ENCODE results near the gene FER. TPM values are rescaled to one million over a fixed set of nuclear protein-coding genes. Genes with fewer than 3 reads are reported as not detected.

FER gene
- total and polyA plus RNA-seq, 3 donors from 2014 or later = 17.5 to 40.4 (median 39.8) TPM

DNA sequence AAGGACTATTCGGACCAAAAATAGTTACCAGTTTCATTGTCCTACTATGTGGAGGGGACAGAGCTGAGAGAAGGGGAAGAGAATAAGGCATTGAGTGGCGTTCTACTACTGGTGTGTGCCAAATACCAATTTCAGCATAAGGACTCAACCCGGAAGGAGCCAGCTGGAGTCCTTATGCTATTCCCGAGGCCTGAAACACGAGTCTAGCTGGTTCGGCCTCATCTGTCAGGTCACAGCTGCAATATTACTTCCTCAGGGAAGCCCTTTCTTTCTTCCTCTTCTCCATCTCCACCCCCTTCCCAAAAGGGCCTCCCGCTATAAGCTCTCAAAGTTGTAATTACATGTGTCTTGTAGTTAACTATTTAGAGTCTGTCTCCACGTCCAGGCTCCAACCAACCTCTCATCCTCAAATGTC is 20.5 kb upstream of the FER start:
- H3K4me3 ChIP-seq = peak overlapping the region; percentile 86 to 92
- no peaks in the 10 kb centered on the region for H3K36me3 ChIP-seq (ENCODE audit: low read depth, missing control alignments)
- peak overlapping the region; percentile 95 for H3K27ac ChIP-seq
- no peaks in the 10 kb centered on the region for H3K27me3 ChIP-seq
- H3K9me3 ChIP-seq = no peaks in the 10 kb centered on the region
- peak; percentile 52 for DNase-seq
- no peak for TF ChIP-seq POLR2A (IDR thresholded peaks at IDR 0.05)
- no peak for TF ChIP-seq CTCF (IDR thresholded peaks at IDR 0.05)
- intact Hi-C loops (cut with DNase I; ENCODE audit: low total_unique reads) = no loop called here
- WGBS, 2 donors = 14% methylated on average over 8 of the region's 8 CpGs
- peaks cover 3% of the 10 kb centered on the region for H3K4me1 ChIP-seq

DNA sequence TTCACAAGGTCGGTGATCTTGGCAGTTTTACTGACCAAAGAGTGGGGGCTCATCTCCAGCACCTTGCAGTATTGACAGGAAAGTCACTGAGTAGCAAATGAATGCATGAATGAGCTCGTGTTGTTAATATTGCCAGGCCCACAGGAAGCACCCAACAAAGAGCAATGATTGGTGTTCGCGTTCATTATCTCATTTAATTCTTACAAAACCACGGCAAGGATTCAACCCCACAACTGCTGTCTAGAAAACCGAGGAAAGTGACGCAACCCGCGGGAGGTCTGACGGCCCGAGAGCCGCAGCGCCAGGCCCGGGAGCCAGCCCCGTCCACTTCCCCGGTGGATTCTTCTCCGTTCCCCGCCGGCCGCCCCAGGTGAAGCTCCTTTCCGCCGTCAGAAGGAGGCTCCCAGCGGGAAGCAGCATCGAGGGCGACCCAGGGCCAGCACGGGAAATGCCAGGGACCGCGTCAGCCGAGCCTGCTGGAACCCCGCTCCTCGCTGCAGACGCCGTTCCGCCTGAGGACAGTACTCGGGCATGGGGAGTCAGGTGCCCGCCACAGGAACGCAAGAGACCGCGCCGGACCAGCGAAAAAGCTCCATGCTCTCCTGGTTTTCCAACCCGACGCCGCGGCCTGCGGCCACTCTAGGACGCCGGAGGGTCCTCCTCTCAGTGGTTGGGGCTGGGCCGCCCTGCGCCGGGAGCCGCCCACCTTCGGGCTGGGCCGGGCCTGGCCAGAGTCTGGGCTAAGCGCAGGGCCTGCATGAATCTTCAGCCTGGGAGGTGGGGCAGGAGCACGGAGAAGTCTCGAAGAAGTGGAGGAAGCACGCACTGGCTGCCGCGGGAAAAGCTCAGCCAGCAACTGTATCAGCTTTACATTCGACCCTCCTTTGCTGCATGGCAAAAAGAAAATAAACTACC is 19.8 kb upstream of the FER start:
- no peaks in the 10 kb centered on the region for H3K27me3 ChIP-seq
- no peak for TF ChIP-seq CTCF (IDR thresholded peaks at IDR 0.05)
- TF ChIP-seq POLR2A (IDR thresholded peaks at IDR 0.05) = peak; percentile 82
- DNase-seq = peak; percentile 94
- peak overlapping the region; percentile 95 for H3K27ac ChIP-seq
- intact Hi-C loops (cut with DNase I; ENCODE audit: low total_unique reads) = no loop called here
- peaks cover 3% of the 10 kb centered on the region for H3K4me1 ChIP-seq
- peak overlapping the region; percentile 86 to 92 for H3K4me3 ChIP-seq
- H3K9me3 ChIP-seq = no peaks in the 10 kb centered on the region
- H3K36me3 ChIP-seq (ENCODE audit: low read depth, missing control alignments) = no peaks in the 10 kb centered on the region
- 0 to 1% methylated on average over 33 to 51 of the region's 61 CpGs for WGBS, 2 donors

- 14 to 28% methylated on average over 14 of the region's 14 CpGs for WGBS, 2 donors
- Histone ChIP-seq H3K36me3 (ENCODE audit: low read depth, missing control alignments) (no peaks in the 10 kb centered on the region), H3K4me1 (peaks cover 3% of the 10 kb centered on the region), H3K27me3 (no peaks in the 10 kb centered on the region), H3K4me3 (peak overlapping the region; percentile 86 to 92), H3K9me3 (no peaks in the 10 kb centered on the region), H3K27ac (peak overlapping the region; percentile 95)
- peak; percentile 21 for DNase-seq
- TF ChIP-seq POLR2A (IDR thresholded peaks at IDR 0.05) = no peak
- no peak for TF ChIP-seq CTCF (IDR thresholded peaks at IDR 0.05)
- intact Hi-C loops (cut with DNase I; ENCODE audit: low total_unique reads) = no loop called here
These were observed 19.0 kb upstream of the FER start for GRCh38 chr5:108728566-108729241.

- intact Hi-C loops (cut with DNase I; ENCODE audit: low total_unique reads) = no loop called here
- peaks cover 3% of the 10 kb centered on the region for H3K4me1 ChIP-seq
- peak overlapping the region in 1 of 2 donors; percentile 95 for H3K27ac ChIP-seq
- no peaks in the 10 kb centered on the region for H3K36me3 ChIP-seq (ENCODE audit: low read depth, missing control alignments)
- DNase-seq = no peak
- peak overlapping the region in 1 of 2 donors; percentile 92 for H3K4me3 ChIP-seq
- WGBS, 2 donors = 40 to 60% methylated on average over 8 of the region's 8 CpGs
- no peaks in the 10 kb centered on the region for H3K27me3 ChIP-seq
- H3K9me3 ChIP-seq = no peaks in the 10 kb centered on the region
- TF ChIP-seq CTCF (IDR thresholded peaks at IDR 0.05) = no peak
- TF ChIP-seq POLR2A (IDR thresholded peaks at IDR 0.05) = no peak
These were observed 18.5 kb upstream of the FER start for GRCh38 chr5:108729242-108729615.
